Germinal center (tissue), 1 donor: ENCODE results near the gene ITPR3.

ENCODE experiments used
- DNase-seq: peaks from one replicate; pipeline ENCODE4 v3.0.0; 2012; ENCODE audit warnings: mixed read lengths, low spot score

The ITPR3 gene

DNA sequence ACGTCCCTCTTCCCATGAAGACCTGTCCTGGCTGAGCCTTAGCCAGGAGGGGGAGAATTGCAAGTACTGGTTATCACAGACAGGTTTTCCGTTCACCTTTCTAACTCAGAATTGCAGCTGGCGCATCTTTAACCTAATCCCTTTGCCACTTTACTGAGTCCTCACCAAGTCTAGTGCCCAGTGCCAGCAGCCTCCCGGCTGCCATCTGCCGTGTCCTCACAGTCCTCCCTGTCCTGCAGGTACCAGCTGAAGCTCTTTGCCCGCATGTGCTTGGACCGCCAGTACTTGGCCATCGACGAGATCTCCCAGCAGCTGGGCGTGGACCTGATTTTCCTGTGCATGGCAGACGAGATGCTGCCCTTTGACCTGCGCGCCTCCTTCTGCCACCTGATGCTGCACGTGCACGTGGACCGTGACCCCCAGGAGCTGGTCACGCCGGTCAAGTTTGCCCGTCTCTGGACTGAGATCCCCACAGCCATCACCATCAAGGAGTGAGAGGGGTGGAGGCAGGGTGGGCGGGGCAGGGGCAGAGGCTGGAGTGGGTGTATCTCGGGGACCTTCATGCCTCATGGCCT is 49.1 kb downstream of the ITPR3 start:
- no peak for DNase-seq

DNA sequence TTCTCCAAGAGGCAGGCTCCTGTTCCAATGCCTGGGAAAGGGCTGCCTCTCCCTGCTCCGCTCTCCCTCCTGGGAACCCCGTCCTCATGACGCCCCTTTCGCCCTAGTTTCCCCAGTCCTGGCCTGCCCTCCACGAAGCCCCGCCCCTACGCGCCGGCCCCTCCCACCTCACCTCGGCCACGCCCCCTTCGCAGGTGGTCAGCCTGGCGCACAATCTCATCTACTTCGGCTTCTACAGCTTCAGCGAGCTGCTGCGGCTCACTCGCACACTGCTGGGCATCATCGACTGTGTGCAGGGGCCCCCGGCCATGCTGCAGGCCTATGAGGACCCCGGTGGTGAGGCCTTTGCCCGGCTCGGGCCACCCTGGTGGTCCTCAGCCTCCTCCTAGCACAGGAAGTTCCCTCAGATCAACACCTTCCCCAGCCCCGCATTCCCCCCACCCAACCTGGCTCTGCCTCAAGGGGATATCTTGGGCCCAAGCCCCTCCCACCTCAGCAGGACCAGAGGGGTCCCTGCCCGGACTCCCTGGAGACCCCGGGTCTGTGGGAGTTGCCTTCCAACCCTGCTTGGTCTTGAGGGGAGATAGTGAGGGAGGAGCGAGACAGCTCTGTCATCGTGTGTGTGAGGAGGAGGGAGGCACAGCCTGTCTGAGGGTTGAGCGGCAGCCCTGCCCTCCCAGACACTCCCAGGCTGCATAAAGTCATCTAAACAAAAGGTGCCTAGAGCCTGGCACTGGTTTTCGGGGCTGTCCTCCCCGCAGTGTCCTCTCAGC is 50.0 kb downstream of the ITPR3 start:
- no peak for DNase-seq

DNA sequence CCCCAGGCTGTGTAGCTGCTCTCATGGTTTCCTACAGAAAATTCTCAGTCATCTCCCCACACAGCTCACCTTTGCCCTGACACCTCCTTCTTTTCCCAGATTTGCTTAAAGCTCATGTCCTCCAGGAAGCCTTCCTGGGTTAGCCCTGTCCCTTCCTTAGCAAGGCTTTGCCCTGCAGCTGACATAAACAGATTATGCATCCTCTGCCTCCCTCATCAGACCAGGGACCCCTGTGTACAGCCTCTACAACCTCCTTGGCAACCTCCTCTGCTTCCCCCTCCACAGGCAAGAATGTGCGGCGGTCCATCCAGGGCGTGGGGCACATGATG is 50.6 kb downstream of the ITPR3 start:
- no peak for DNase-seq

DNA sequence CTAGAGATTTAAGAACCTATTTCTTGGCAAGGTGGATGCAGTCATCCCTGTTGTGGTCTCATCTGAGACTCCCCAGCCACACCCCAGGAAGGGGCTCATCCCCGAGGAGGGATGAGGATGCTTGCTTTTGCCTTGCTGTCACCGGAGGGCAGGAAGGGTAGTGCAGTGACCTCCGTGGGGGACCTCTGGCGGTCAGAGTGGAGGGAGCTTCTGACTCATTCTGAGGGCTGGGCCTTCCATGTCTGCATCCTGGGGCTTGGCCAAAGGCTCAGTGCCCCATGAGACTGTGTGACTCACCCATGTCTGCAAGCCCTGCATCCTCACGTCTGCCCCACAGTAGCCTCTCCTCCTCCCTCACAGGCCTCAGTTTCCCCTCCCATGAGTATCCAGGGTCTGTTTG is 51.7 kb downstream of the ITPR3 start:
- DNase-seq, result no peak

DNA sequence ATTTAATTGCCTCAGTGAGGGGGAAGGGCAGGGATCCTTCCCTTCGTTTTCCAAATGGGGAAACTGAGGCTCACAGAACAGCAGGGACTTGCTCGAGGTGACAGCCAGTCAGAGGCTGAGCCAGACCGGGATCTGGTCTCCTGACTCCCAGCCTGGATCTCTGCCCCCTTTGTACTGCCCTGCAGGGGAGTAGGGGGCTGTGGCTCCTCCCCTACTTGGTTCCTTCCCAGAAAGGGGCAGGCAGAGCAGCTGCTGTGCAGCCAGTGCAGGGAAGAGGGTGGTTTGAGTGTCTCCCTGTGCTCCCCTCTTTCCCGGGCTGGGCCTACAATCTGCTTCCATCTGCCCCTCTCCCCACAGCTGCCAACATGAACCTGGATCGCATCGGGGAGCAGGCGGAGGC is 52.7 kb downstream of the ITPR3 start:
- no peak for DNase-seq

DNA sequence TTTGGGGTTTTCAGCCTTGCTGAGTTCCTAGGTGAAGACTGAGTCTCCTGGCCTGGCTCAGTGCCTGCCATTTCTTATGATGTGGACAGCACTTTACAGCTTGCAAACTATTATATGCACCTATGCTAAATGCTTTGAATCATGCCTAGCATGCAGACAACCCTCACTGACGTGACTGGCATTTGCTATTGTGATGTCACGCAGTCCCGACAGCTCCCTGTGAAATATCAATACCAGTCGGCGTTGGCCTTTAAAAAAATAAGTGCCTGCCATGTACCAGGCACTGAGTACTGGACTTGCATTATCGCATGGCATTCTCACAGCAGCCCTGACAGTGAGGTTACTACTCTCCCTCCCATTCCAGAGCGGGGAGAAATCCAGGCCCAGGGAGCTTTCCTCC is 54.8 kb downstream of the ITPR3 start:
- DNase-seq, result no peak

DNA sequence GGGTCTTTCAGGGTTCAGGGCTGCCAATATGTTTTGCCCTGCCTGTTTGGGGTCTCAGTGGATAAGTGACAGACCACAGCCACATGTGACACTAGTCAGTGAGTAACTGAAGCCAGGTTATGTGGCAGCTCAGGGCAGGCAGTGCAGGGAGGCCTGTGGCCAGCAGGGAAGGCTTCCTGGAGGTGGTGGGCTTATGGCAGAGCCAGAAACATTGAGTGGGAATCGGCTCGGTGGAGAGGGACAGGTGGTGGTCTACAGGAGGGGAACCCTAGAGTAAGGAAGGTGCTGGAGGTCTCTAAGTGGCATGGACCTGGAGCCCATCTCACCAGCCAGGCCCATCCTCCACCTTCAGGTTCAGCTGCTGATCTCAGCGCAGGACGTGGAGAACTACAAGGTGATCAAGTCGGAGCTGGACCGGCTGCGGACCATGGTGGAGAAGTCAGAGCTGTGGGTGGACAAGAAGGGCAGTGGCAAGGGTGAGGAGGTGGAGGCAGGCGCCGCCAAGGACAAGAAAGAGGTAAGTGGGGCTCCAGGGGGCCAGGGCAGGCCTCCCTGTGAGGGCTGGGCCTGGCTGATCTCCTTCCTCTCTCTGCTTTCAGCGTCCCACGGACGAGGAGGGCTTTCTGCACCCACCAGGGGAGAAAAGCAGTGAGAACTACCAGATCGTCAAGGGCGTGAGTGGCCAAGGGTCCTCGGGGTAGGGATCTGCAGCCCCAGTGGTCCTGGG is 55.5 kb downstream of the ITPR3 start:
- no peak for DNase-seq

DNA sequence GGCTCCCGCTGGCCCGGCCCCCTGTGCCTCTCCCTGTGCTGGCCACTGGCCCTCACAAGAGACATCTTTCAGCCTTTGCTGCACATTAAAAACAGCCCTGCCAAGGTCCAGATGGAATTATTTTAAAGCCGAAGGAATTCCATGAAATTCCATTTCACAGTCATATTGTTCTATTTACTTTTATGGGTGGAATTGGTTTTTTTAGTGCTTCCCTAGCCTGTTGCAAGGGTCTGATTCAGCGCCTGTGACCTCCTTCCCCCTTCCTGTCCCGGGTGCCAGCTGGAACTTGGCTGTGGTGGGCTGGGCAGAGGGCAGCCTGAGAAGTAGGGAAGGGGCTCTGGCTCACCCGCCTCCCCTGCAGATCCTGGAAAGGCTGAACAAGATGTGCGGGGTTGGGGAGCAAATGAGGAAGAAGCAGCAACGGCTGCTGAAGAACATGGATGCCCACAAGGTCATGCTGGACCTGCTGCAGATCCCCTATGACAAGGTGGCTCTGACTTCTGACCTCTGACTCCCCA is 56.1 kb downstream of the ITPR3 start:
- no peak for DNase-seq

DNA sequence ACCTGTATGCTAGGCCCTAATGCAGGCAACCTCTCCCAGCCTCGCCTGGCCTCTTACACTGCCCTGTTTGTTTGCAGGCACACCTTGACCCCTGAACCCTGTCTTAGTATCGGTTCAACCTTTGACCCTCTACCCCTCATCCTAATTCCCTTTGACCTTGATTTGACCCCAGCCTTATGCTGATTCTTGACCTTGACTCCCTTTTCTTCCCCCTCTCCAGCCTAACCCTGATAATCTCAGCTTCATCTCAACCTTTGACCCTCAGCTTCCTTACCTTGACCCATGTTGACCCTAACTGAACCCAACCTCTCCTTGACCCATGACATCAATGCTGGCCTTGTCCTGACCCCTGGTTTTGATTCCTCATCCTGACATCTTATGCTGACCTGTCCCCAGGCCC is 56.6 kb downstream of the ITPR3 start:
- DNase-seq, result no peak

DNA sequence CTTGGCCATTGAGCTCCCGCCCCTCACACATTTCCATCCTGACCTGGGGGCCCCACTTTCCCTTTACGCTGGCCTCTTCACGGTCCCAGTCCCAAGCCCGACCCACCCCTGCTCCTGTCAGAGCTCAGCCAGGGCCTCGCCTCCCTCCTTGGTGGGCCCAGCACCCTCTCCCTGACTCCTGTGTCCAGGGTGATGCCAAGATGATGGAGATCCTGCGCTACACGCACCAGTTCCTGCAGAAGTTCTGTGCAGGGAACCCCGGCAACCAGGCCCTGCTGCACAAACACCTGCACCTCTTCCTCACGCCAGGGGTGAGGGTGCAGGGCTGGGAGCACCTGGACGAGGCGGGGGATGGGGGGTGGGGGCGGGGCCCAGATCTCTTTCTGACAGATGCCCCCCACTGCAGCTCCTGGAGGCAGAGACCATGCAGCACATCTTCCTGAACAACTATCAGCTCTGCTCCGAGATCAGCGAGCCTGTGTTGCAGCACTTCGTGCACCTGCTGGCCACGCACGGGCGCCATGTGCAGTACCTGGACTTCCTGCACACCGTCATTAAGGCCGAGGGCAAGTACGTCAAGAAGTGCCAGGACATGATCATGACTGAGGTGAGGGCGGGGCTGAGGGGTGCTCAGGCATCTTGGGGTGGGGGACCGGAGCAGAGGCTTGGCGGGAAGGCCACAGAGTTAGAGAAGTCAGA is 57.3 kb downstream of the ITPR3 start:
- DNase-seq, result no peak

DNA sequence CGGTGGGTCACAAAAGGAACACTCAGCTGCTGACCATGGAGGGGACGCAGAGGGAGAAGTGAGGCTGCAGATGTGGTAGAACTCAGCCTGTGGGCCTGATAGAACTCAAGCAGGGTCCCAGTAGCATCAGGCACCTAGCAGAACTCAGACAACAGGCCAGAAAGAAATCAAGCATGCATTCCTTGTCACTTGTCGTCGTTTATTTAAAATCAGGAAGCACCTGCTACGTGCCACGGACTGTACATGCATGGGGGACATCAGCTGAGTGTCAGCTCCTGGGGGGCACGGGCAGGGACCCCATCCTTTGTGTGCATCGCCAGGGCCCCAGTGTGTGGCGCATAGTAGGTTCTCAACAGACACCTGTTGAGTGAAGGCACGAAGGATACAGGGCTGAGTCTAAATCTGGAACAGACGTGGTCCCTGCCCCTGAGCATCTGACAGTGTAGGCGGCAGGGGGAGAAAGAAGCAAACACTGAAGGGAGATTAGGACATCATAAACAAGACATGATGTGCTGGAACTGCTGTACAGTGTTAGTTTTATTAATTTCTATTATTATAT is 57.9 kb downstream of the ITPR3 start:
- no peak for DNase-seq

DNA sequence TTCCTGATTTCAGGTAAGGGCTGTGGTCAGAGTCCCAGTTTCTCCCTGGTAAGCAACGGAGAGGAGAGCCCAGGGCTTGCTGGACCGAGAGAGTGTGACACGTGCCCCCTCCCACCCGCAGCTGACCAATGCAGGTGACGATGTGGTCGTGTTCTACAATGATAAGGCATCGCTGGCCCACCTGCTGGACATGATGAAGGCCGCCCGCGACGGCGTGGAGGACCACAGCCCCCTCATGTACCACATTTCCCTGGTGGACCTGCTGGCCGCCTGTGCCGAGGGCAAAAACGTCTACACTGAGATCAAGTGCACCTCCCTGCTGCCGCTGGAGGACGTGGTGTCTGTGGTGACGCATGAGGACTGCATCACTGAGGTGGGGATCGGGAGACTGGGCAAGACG is 58.6 kb downstream of the ITPR3 start:
- DNase-seq, result no peak

DNA sequence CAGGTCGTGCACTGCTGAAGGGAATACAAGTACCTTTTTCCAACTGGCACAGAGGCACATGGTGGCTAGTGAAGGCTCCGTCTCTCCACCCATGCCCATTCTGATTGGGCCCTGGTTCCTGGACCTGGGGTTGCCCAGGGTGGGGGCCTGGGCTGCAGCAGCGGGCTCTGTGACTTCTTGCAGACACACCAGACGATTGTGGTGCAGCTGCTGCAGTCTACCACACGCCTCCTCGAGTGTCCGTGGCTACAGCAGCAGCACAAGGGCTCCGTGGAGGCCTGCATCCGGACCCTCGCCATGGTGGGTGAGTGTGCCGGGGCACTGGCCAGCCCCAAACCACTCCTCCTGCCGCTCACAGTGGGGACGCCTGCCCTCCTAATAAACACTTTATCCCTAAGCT is 61.2 kb downstream of the ITPR3 start:
- no peak for DNase-seq

DNA sequence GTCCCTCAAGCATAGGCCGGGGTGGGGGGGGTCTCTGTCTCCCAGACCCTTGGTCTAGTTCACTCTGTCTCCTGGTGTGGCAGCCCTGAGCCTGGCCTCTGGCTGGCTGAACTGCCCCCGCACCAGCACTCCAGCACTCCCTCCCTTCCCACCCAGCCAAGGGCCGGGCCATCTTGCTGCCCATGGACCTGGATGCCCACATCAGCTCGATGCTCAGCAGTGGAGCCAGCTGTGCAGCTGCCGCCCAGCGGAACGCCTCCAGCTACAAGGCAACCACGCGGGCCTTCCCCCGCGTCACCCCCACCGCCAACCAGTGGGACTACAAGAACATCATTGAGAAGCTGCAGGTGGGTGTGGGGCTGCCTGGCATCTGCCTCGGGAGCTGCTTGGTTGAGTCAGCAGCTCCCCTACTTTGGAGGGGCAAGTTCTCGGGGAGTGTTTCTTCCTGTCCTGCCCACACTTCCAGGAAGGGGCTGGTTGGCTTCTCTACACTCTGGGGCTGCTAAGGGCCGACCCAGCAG is 62.0 kb downstream of the ITPR3 start:
- no peak for DNase-seq

DNA sequence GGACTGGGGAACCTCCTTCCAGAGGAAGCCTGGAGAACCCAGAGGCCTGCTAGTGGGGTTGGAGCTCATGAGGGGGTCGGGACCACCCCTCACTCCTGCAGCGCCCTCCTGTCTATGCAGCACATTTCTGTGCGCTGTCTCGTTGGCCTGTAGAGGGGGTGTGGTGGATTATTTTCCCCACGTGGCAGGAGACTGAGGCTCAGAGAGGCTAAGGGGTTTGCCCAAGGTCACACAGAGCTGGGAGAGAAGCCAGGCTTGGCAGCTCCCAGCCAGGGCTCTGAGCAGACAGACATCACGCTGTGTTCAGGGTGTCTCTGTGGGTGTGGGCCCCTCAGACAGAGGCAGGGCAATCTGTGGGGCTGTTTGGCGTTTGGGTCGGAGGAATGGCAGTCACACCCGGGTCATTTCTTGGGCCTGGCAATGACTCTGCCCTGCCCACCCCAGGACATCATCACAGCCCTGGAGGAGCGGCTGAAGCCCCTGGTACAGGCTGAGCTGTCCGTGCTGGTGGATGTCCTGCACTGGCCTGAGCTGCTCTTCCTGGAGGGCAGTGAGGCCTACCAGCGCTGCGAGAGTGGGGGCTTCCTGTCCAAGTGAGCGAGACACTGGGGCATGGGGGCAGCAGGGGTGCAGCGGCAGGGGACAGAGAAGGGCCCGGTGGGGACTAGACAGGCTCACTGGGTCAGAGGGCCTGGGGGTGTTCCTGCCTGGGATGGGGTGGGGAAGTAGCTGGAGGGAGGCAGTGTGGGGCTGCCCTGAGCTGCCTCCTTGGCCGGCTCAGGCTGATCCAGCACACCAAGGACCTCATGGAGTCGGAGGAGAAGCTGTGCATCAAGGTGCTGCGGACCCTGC is 62.7 kb downstream of the ITPR3 start:
- no peak for DNase-seq

DNA sequence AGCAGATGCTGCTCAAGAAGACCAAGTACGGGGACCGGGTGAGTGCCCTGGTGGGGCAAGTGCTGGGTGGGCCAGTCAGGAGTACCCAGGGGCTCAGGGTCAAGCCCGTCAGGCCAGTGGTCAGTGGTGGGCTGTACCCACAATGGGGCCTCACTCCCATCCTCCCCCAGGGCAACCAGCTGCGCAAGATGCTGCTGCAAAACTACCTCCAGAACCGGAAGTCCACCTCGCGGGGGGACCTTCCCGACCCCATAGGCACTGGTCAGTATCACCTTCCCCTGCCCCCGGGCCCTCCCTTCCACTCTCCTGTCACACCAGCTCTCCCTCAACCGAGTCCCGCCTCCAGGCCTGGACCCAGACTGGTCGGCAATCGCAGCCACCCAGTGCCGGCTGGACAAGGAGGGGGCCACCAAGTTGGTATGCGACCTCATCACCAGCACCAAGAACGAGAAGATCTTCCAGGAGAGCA is 63.3 kb downstream of the ITPR3 start:
- DNase-seq, result no peak

DNA sequence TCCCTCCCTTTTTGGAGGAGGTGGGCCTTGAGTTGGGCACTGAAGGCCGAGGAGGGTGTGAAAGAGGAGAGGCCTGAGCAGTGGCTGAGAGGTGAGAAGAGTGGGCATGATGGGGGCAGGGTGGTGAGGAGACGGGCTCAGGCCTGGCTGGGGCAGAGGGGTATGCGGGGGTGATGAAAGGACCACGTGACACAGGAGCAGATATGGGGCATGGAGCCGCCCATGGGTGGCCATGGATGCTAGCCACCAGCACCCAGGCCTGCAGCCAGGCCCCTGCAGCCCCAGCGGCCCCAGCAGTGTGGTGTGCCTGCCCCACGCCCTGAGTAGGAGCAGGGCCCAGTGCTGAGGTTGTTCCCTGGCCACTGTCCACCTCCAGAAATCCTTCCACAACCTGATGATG is 63.9 kb downstream of the ITPR3 start:
- no peak for DNase-seq

DNA sequence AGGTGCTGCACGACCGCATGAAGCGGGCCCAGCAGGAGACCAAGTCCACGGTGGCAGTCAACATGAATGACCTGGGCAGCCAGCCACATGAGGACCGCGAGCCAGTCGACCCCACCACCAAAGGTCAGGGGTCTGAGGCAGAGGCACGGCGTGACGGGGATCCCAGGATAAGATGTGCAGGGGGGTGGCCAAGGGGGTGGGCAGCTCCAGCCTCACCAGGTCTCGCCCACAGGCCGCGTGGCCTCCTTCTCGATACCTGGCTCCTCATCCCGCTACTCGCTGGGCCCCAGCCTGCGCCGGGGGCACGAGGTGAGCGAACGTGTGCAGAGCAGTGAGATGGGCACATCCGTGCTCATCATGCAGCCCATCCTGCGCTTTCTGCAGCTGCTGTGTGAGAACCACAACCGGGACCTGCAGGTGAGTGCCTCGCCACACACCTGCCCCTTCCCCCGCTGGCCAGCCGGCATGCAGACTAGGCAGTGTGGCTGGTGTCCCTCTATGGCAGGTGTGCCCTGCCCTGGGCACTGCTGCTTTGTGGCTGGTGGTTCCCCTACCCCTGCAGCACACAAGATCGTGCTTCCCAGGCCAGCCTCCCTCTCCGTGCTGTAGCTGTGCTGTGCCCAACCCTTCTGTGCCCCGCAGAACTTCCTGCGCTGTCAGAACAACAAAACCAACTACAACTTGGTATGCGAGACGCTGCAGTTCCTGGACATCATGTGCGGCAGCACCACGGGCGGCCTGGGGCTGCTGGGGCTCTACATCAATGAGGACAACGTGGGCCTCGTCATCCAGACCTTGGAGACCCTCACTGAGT is 64.5 kb downstream of the ITPR3 start:
- DNase-seq, result no peak

DNA sequence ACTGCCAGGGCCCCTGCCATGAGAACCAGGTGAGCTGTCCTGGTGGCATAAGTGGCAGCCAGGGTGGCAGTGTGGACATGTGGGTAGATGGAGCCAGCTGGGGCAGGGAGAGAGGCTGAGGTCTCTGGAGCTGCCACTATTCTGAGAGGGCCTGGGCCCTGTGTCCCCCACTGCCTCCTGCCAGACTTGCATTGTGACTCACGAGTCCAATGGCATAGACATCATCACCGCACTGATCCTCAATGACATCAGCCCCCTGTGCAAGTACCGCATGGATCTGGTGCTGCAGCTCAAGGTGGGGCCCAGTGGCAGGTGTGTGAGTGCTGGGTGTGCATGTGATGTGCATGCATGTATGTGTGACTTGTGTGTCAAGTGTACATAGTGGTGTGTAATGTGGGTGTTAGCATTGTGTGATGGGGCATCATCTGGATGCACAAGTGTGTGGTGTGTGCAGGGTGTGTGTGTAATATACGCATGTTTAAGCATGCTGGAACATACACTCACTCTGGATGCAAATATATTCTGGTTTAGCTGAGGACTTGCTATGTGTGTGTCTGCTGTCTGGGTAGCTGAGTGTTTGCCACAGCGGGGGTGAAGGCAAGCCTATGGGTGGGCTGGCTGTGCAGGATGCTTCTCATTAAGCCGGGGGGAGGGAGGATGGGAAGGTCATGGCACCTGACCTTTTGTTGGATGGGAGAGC is 65.3 kb downstream of the ITPR3 start:
- DNase-seq, result no peak
